Measurements from ENCODE around the gene SFI1.

DNA sequence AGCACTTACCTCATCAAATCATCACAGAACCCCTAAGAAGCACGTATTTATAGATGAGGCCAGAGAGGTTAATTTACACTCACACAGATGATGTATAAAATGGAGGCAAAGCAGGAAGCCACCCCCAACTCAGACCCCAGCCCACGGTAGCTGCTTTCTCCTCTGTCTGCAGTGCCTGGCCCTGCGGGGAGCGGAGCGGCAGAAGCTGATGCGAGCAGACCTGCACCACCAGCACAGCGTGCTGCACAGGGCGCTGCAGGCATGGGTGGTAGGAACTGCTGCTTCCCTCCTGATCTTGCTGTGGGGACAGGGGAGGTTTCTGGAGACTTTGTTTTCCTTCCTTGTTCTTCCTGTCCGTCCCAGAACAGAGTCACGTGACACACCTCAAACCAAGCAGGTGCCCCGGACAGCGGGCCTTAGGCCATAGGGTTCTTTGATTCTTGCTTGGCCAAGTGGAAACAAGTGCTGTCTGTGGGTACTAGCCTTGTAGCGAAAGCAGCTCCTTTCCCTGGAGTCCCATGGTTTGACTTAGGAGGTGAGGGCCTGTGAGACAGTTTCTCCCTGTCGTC, 107.9 kb downstream of the SFI1 start:
- TF ChIP-seq TAF1 (conservative IDR thresholded peaks at IDR 0.05): no peak
- TF ChIP-seq, protein P1, sequence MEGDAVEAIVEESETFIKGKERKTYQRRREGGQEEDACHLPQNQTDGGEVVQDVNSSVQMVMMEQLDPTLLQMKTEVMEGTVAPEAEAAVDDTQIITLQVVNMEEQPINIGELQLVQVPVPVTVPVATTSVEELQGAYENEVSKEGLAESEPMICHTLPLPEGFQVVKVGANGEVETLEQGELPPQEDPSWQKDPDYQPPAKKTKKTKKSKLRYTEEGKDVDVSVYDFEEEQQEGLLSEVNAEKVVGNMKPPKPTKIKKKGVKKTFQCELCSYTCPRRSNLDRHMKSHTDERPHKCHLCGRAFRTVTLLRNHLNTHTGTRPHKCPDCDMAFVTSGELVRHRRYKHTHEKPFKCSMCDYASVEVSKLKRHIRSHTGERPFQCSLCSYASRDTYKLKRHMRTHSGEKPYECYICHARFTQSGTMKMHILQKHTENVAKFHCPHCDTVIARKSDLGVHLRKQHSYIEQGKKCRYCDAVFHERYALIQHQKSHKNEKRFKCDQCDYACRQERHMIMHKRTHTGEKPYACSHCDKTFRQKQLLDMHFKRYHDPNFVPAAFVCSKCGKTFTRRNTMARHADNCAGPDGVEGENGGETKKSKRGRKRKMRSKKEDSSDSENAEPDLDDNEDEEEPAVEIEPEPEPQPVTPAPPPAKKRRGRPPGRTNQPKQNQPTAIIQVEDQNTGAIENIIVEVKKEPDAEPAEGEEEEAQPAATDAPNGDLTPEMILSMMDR (IDR thresholded peaks at IDR 0.05; ENCODE audit: low read depth, low read length, missing input control): no peak
- TF ChIP-seq, protein P2, sequence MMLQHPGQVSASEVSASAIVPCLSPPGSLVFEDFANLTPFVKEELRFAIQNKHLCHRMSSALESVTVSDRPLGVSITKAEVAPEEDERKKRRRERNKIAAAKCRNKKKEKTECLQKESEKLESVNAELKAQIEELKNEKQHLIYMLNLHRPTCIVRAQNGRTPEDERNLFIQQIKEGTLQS (IDR thresholded peaks at IDR 0.05): no peak

Measured in liver (tissue), 3 donors.